GM12878 (cell line): ENCODE measurements around the gene PRKX.

ENCODE experiments used
- CTCF ChIP-seq, 3 experiments: IDR thresholded peaks in 2 of 3; conservative IDR thresholded peaks in 1 of 3; 2 replicates each; pipeline ENCODE4 v1.5.1; 2011; ENCODE audit warnings: low read depth in 3 of 3, low read length in 3 of 3, mild to moderate bottlenecking in 3 of 3, control low read depth in 2 of 3, moderate library complexity in 2 of 3, inconsistent platforms in 1 of 3, mixed read lengths in 1 of 3; ENCODE audit not compliant: control insufficient read depth in 2 of 3, insufficient read depth in 1 of 3; ENCODE audit errors: extremely low read depth in 1 of 3
- EZH2 ChIP-seq: IDR thresholded peaks from 2 replicates; pipeline ENCODE4 v1.6.1; 2012; ENCODE audit warnings: low read depth, mild to moderate bottlenecking, control low read depth, inconsistent platforms, low read length, borderline replicate concordance; ENCODE audit not compliant: control insufficient read depth
- HCFC1 ChIP-seq: fragments of 150-350 bp; IDR thresholded peaks from 2 replicates; pipeline ENCODE4 v1.6.1; 2014; ENCODE audit warnings: low read length
- KDM1A ChIP-seq: fragments of 200-600 bp; sonication (generic); IDR thresholded peaks from 2 replicates; pipeline ENCODE4 v1.6.1; 2016; ENCODE audit warnings: borderline replicate concordance
- RAD21 ChIP-seq: IDR thresholded peaks from 2 replicates; pipeline ENCODE4 v1.6.1; 2011; ENCODE audit warnings: mild to moderate bottlenecking, low read depth, low read length, moderate library complexity; ENCODE audit not compliant: insufficient read depth
- TARDBP ChIP-seq: IDR thresholded peaks from 2 replicates; pipeline ENCODE4 v1.6.1; 2016; ENCODE audit warnings: borderline replicate concordance
- ZSCAN29 ChIP-seq: fragments of 450-650 bp; IDR thresholded peaks from 2 replicates; pipeline ENCODE4 v1.6.1; 2017; ENCODE audit warnings: mild to moderate bottlenecking, moderate library complexity

DNA sequence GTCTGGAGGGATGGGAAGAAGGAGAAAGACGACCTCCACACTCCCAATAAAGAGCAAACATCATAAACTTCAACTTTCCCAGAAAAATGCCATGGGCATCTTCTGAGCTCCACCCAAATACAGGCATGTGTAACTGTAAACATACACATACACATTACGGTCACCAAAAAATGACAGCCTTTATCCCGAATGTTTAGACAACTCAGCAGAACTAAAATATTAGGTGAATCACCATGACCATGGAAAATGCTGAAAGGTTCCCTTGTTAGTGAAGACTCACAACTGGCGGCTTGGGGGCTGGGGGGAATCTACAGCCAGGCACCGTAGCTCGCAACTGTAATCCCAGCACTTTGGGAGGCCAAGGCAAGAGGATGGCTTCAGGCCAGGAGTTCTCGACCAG lies 33.0 kb downstream of the PRKX start:
- TF ChIP-seq CTCF (IDR thresholded peaks at IDR 0.05 in 2 of 3, conservative IDR thresholded peaks at IDR 0.05 in 1 of 3; ENCODE audit: control insufficient read depth in 2 of 3, extremely low read depth in 1 of 3, insufficient read depth in 1 of 3, low read depth in 3 of 3, low read length in 3 of 3) (no peak), KDM1A (no peak), RAD21 (no peak), ZSCAN29 (no peak), TARDBP (no peak), HCFC1 (no peak), EZH2 (no peak)
